IPS-20b (cell line): ENCODE data around the gene ZNF343.
"Not testable (repeated sequence)": the region's sequence is repeated elsewhere in the genome, so short reads cannot be mapped to it uniquely, and the experiment has no call there.

ENCODE experiments used
- H3K27ac ChIP-seq: one replicate; pipeline ENCODE4 v1.5.1; 2013; ENCODE audit warnings: low read length
- H3K27me3 ChIP-seq: 2 replicates; pipeline ENCODE4 v1.6.1; 2013; ENCODE audit warnings: mild to moderate bottlenecking, low read length, inconsistent platforms; ENCODE audit not compliant: insufficient read depth
- H3K36me3 ChIP-seq: 2 replicates; pipeline ENCODE4 v1.6.1; 2013; ENCODE audit warnings: low read depth, mild to moderate bottlenecking, inconsistent platforms, low read length, moderate library complexity; ENCODE audit not compliant: insufficient read depth
- H3K4me1 ChIP-seq: 2 replicates; pipeline ENCODE4 v1.6.1; 2013; ENCODE audit warnings: mild to moderate bottlenecking, control low read depth, inconsistent platforms, low read length, moderate library complexity; ENCODE audit not compliant: insufficient read depth
- H3K4me3 ChIP-seq: 2 replicates; pipeline ENCODE4 v1.5.1; 2013; ENCODE audit warnings: mild to moderate bottlenecking, low read length, inconsistent platforms
- H3K9ac ChIP-seq: 2 replicates; pipeline ENCODE4 v1.6.1; 2013; ENCODE audit warnings: low read depth, mild to moderate bottlenecking, inconsistent platforms, low read length, moderate library complexity
- H3K9me3 ChIP-seq: 2 replicates; pipeline ENCODE4 v1.6.1; 2013; ENCODE audit warnings: mild to moderate bottlenecking, low read depth, low read length, inconsistent platforms; ENCODE audit not compliant: insufficient read depth

ZNF343 gene

GRCh38 chr20:2519115-2519809, 10.5 kb upstream of the ZNF343 start:
- Histone ChIP-seq H3K36me3 (no peaks in the 10 kb centered on the region), H3K9ac (no peak overlapping the region), H3K27ac (no peak overlapping the region), H3K4me3 (no peak overlapping the region), H3K4me1 (no peaks in the 10 kb centered on the region), H3K27me3 (peaks cover 98% of the 10 kb centered on the region), H3K9me3 (no peaks in the 10 kb centered on the region)

- H3K27me3 ChIP-seq, result peaks cover 98% of the 10 kb centered on the region
- no peak overlapping the region for H3K4me3 ChIP-seq
- no peak overlapping the region for H3K9ac ChIP-seq
- H3K27ac ChIP-seq, result no peak overlapping the region
- no peaks in the 10 kb centered on the region for H3K4me1 ChIP-seq
- H3K9me3 ChIP-seq, result no peaks in the 10 kb centered on the region
- H3K36me3 ChIP-seq, result no peaks in the 10 kb centered on the region
These were observed 9.8 kb upstream of the ZNF343 start for GRCh38 chr20:2518558-2518957.

DNA sequence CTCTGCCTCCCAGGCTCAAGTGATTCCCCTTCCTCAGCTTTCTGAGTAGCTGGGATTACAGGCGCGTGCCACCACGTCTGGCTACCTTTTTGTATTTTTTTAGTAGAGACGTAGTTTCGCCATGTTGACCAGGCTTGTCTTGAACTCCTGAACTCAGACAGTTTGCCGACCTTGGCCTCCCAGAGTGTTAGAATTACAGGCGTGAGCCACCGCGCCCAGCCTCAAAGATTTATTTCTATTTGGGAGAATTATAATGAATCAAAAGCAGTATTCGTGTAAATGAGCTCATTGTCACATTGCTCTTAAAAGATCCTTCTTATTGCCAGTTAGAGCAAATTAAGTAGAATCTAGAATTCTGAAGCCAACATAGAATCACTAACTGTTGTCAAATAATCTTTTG, 9.4 kb upstream of the ZNF343 start:
- Histone ChIP-seq H3K9ac (no peak overlapping the region), H3K27me3 (peaks cover 98% of the 10 kb centered on the region), H3K36me3 (no peaks in the 10 kb centered on the region), H3K4me1 (no peaks in the 10 kb centered on the region), H3K27ac (no peak overlapping the region), H3K9me3 (no peaks in the 10 kb centered on the region), H3K4me3 (no peak overlapping the region)

DNA sequence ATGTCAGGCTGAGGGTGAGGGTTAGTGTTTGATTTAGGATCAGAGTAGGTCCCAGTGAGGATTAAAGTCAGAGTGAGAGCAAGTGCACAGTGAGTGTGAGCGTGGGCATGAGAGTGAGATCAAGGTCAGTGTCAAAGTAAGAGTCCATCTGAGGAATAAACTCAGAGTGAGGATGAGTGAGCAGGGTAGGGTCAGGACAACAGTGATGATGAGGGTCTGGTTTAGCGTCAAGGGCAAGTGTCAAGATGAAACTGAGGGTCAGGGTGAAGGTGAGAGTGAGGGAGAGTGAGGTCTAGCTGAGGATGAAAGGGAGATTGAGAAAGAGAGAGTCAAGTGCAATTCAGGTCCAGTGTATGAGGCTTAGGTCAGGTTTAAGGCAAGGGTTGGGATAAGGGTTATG, 7.7 kb upstream of the ZNF343 start:
- no peak overlapping the region for H3K4me3 ChIP-seq
- H3K27me3 ChIP-seq, result peaks cover 98% of the 10 kb centered on the region
- H3K27ac ChIP-seq, result no peak overlapping the region
- no peak overlapping the region for H3K9ac ChIP-seq
- H3K9me3 ChIP-seq, result no peaks in the 10 kb centered on the region
- H3K36me3 ChIP-seq, result no peaks in the 10 kb centered on the region
- no peaks in the 10 kb centered on the region for H3K4me1 ChIP-seq

- no peak overlapping the region for H3K27ac ChIP-seq
- no peak overlapping the region for H3K4me3 ChIP-seq
- no peak overlapping the region for H3K9ac ChIP-seq
- no peaks in the 10 kb centered on the region for H3K36me3 ChIP-seq
- peaks cover under 1% of the 10 kb centered on the region; the same call in 1 of the 2 replicates for H3K4me1 ChIP-seq
- no peaks in the 10 kb centered on the region for H3K9me3 ChIP-seq
- H3K27me3 ChIP-seq, result peaks cover 98% of the 10 kb centered on the region
These were observed 6.5 kb upstream of the ZNF343 start for GRCh38 chr20:2515203-2515602.

DNA sequence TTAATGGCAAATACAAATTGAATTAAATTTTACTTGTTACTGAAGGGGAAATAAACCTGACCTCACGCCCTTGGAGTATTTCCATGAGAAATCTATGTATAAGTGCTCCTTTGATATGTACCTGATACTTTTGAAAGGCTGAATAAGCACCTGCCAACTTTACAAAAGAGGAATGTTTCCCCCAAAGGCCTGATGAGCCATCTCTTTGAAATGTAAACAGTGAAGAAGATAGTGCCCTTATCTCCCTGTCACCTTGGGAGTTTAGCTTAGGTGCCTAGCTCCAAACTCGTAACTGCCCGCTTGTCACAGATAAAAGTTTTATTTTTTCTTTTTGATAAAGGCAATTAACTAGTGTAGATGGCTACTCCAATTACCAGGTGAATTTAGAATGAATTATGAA, 1.1 kb upstream of the ZNF343 start:
- no peaks in the 10 kb centered on the region for H3K9me3 ChIP-seq
- no peak overlapping the region for H3K27ac ChIP-seq
- no peaks in the 10 kb centered on the region for H3K36me3 ChIP-seq
- peaks cover 69% of the 10 kb centered on the region for H3K27me3 ChIP-seq
- H3K9ac ChIP-seq, result no peak overlapping the region
- H3K4me1 ChIP-seq, result peaks cover 4% of the 10 kb centered on the region; the same call in 1 of the 2 replicates
- peak overlapping the region; percentile 73; the same call in 1 of the 2 replicates for H3K4me3 ChIP-seq

DNA sequence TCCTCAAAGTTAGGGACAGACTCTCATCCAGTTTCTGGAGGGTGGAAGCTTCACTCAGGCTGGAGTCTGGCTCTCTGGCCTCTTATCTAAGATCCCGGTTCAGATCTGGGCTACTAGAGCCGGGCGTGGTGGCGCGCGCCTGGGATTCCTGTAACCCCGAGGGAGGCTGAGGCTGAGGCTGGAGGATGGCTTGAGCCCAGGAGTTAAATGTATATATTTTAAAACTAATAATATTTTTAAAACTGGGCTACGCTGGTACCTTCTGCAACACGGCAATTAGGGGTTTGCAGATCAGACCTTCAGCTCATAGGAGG, 710 bp upstream of the ZNF343 start:
- Histone ChIP-seq H3K9ac (peak overlapping the region; percentile 47; the same call in 1 of the 2 replicates), H3K4me1 (peaks cover 4% of the 10 kb centered on the region; the same call in 1 of the 2 replicates), H3K9me3 (no peaks in the 10 kb centered on the region), H3K4me3 (peak overlapping the region; percentile 73), H3K27me3 (peaks cover 66% of the 10 kb centered on the region), H3K36me3 (no peaks in the 10 kb centered on the region), H3K27ac (no peak overlapping the region)

DNA sequence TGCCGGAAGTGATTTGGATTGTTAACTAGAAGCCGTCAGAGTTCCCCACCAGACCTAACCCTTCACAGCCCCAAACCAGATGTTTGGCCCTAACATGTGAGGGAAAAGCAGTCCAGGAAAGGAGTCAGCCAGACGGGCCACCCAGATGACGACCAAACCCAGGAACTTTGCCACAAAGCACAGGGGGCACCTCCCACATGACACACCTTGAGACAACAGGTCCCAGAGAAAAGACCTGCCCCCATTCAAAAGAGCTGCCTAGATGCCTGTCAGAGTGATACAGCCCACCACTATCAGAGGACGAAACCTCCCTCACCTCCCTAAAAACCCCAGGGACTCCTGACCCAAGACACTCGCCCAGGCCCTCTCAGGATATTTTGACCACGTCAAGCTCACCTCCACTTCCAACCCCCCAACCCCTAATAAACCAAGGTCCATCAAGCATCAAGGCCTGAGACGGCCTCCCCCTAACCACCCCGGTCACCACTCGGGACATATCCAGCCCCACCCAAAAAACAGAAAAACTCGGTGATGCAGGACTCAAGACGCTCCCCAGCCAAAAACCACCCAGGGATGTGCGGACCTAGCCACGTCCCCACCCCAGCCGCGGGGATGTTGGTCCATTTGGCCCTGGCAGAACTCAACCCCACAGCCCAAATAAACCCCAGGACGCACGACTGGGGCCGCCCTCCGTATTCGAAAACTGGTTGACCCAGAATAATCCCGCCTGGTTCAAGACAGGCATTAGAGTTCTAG, 662 bp downstream of the ZNF343 start:
- H3K9me3 ChIP-seq, result no peaks in the 10 kb centered on the region
- peak overlapping the region; percentile 47; the same call in 1 of the 2 replicates for H3K9ac ChIP-seq
- no peaks in the 10 kb centered on the region for H3K36me3 ChIP-seq
- H3K4me1 ChIP-seq, result peaks cover 4% of the 10 kb centered on the region; the same call in 1 of the 2 replicates
- H3K4me3 ChIP-seq, result peak overlapping the region; percentile 73
- H3K27ac ChIP-seq, result no peak overlapping the region
- H3K27me3 ChIP-seq, result peaks cover 52% of the 10 kb centered on the region

DNA sequence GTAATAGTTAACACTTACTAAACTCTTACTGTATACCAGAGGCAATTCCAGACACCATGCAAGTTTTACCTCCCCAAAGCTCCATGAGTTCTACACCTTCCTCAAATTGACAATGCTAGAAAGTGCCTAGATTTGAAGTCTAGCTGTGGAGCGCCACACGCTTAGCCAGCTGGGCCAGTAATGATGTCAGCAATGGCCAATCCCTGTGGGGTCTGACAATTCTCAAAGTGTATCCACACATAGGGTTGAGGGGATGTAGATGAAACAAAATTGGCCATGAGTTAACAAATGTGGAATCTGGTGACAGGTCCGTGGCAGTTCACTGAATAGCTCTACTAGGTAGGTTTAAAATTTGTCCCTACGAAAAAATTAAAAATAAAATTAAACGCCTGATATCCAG, 1.3 kb downstream of the ZNF343 start:
- H3K9me3 ChIP-seq, result no peaks in the 10 kb centered on the region
- no peak overlapping the region for H3K9ac ChIP-seq
- H3K27ac ChIP-seq, result no peak overlapping the region
- H3K4me1 ChIP-seq, result peaks cover 4% of the 10 kb centered on the region; the same call in 1 of the 2 replicates
- peaks cover 46% of the 10 kb centered on the region for H3K27me3 ChIP-seq
- no peaks in the 10 kb centered on the region for H3K36me3 ChIP-seq
- H3K4me3 ChIP-seq, result no peak overlapping the region

DNA sequence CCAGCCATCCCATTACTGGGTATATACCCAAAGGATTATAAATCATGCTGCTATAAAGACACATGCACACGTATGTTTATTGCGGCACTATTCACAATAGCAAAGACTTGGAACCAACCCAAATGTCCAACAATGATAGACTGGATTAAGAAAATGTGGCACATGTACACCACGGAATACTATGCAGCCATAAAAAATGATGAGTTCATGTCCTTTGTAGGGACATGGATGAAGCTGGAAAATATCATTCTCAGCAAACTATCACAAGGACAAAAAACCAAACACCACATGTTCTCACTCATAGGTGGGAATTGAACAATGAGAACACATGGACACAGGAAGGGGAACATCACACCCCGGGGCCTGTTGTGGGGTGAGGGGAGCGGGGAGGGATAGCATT, 2.3 kb downstream of the ZNF343 start:
- H3K9me3 ChIP-seq, H3K27ac ChIP-seq, H3K4me1 ChIP-seq, H3K36me3 ChIP-seq, H3K4me3 ChIP-seq, H3K9ac ChIP-seq: not testable (repeated sequence)
- peaks cover 36% of the 10 kb centered on the region for H3K27me3 ChIP-seq

GRCh38 chr20:2504803-2505202, 3.9 kb downstream of the ZNF343 start:
- H3K27me3 ChIP-seq, result peaks cover 19% of the 10 kb centered on the region
- H3K36me3 ChIP-seq, H3K9me3 ChIP-seq, H3K4me3 ChIP-seq, H3K9ac ChIP-seq, H3K4me1 ChIP-seq, H3K27ac ChIP-seq: not testable (repeated sequence)

DNA sequence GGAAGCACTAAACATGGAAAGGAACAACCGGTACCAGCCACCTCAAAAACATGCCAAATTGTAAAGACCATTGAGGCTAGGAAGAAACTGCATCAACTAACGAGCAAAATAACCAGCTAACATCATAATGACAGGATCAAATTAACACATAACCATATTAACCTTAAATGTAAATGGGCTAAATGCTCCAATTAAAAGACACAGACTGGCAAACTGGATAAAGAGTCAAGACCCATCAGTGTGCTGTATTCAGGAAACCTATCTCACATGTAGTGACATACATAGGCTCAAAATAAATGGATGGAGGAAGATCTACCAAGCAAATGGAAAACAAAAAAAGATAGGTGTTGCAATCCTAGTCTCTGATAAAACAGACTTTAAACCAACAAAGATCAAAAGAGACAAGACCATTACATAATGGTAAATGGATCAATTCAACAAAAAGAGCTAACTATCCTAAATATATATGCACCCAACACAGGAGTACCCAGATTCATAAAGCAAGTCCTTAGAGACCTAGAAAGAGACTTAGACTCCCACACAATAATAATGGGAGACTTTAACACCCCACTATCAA, 5.8 kb downstream of the ZNF343 start:
- H3K9ac ChIP-seq, H3K4me3 ChIP-seq, H3K4me1 ChIP-seq, H3K36me3 ChIP-seq, H3K27ac ChIP-seq, H3K27me3 ChIP-seq, H3K9me3 ChIP-seq: not testable (repeated sequence)
